Osteoblast (primary cell): ENCODE data around the gene EAPP. TPM values are rescaled to one million over a fixed set of nuclear protein-coding genes. Genes with fewer than 3 reads are reported as not detected.
"Not testable (repeated sequence)": the region's sequence is repeated elsewhere in the genome, so short reads cannot be mapped to it uniquely, and the experiment has no call there.

Experiments used
- DNase-seq: peaks from one replicate; pipeline ENCODE4 v3.0.0; 2011; ENCODE audit warnings: low spot score, mixed read lengths; ENCODE audit not compliant: insufficient read length; ENCODE audit errors: missing footprints
- H2AFZ ChIP-seq: 2 replicates; pipeline ENCODE4 v1.6.0; 2011; ENCODE audit warnings: mild to moderate bottlenecking, low read length
- H3K27ac ChIP-seq: 2 replicates; pipeline ENCODE4 v1.5.1; 2011; ENCODE audit warnings: mild to moderate bottlenecking, low read depth, low read length, moderate library complexity
- H3K27me3 ChIP-seq: 2 replicates; pipeline ENCODE4 v1.6.0; 2012; ENCODE audit warnings: mild to moderate bottlenecking, control low read depth, inconsistent platforms, low read length, moderate library complexity; ENCODE audit not compliant: insufficient read depth
- H3K36me3 ChIP-seq: 2 replicates; pipeline ENCODE4 v1.5.1; 2011; ENCODE audit warnings: mild to moderate bottlenecking, low read length, control low read depth, moderate library complexity; ENCODE audit not compliant: insufficient read depth
- H3K4me1 ChIP-seq: 2 replicates; pipeline ENCODE4 v1.5.1; 2011; ENCODE audit warnings: mild to moderate bottlenecking, low read length, control low read depth, moderate library complexity; ENCODE audit not compliant: insufficient read depth
- H3K4me2 ChIP-seq: 2 replicates; pipeline ENCODE4 v1.6.0; 2011; ENCODE audit warnings: mild to moderate bottlenecking, low read length; ENCODE audit not compliant: insufficient read depth
- H3K4me3 ChIP-seq: fragments of 200-600 bp; sonication (generic); 3 replicates; pipeline ENCODE4 v1.5.1; 2012; ENCODE audit warnings: mild to moderate bottlenecking, low read length, inconsistent platforms; ENCODE audit not compliant: insufficient read depth
- H3K79me2 ChIP-seq: 2 replicates; pipeline ENCODE4 v1.6.0; 2012; ENCODE audit warnings: mild to moderate bottlenecking, low read length, control low read depth, inconsistent platforms; ENCODE audit not compliant: insufficient read depth
- H3K9me3 ChIP-seq: 2 replicates; pipeline ENCODE4 v1.5.1; 2011; ENCODE audit warnings: low read depth, low read length, control low read depth
- H4K20me1 ChIP-seq: 2 replicates; pipeline ENCODE4 v1.6.0; 2012; ENCODE audit warnings: mild to moderate bottlenecking, low read length, control low read depth; ENCODE audit not compliant: insufficient read depth
- CTCF ChIP-seq: IDR thresholded peaks from 2 replicates; pipeline ENCODE4 v1.5.1; 2011; ENCODE audit warnings: mild to moderate bottlenecking, low read depth, low read length, moderate library complexity; ENCODE audit errors: extremely low read depth
- total RNA-seq: library from RNA; depleted of rRNA; stranded (reverse); fragments of >200 nt; gene quantifications from 2 replicates; pipeline ENCODE4 v1.2.3, GENCODE V29; 2012

EAPP gene
- total RNA-seq, 1 donor = 53.6 TPM

- not testable (repeated sequence) for H3K4me1 ChIP-seq, H3K4me3 ChIP-seq, H2AFZ ChIP-seq, H3K79me2 ChIP-seq, H4K20me1 ChIP-seq, DNase-seq, H3K27ac ChIP-seq, H3K9me3 ChIP-seq, H3K4me2 ChIP-seq, H3K36me3 ChIP-seq, H3K27me3 ChIP-seq
These were observed 16.3 kb upstream of the EAPP start for GRCh38 chr14:34555583-34556497.

DNA sequence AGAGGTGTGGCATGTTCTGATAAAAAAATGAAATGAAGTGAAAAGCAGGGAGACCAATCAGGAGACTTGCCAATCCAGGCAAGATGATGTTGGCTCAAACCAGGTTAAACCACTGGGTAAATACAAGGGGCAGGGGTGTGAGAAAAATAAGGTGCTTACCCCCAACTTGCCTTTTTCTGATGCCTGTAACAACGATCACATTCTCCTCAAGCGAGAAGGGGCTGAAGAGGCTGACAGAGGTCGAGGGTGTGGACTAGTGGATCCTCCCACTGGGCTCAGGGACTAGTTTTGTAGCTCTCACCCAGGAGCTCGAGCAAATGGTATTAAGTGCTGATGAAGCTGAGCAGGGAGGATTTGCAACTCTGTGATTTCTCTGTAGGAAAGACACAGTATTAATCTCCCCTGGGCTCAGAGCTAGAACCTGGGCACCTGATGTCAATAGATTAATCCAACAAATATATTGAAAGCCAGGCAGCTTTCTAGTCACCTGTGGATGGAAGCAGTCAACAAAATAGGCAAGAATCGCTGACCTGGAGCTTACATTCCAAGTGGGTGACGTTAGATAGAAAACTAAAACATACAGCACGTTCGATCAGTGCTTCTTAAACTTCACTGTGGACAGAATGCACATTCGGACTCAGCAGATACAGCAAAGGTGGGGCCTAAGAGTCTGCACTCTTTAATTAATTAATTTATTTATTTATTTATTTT, 15.2 kb upstream of the EAPP start:
- H3K79me2 ChIP-seq = no peaks in the 10 kb centered on the region
- H4K20me1 ChIP-seq = no peaks in the 10 kb centered on the region
- no peak overlapping the region for H3K4me3 ChIP-seq
- H3K27ac ChIP-seq = no peak overlapping the region
- no peak overlapping the region for H2AFZ ChIP-seq
- peak; percentile 42 for DNase-seq
- H3K4me1 ChIP-seq = peaks cover 3% of the 10 kb centered on the region
- H3K4me2 ChIP-seq = peak overlapping the region; percentile 2
- no peaks in the 10 kb centered on the region for H3K27me3 ChIP-seq
- no peaks in the 10 kb centered on the region for H3K36me3 ChIP-seq
- no peaks in the 10 kb centered on the region for H3K9me3 ChIP-seq
- no peak for TF ChIP-seq CTCF

- peak; percentile 68 for DNase-seq
- not testable (repeated sequence) for H3K79me2 ChIP-seq, H2AFZ ChIP-seq, H3K4me3 ChIP-seq, H4K20me1 ChIP-seq, H3K9me3 ChIP-seq, H3K36me3 ChIP-seq, H3K4me1 ChIP-seq, H3K27me3 ChIP-seq, H3K27ac ChIP-seq, H3K4me2 ChIP-seq
These were observed 9.9 kb upstream of the EAPP start for GRCh38 chr14:34549276-34549966.

- Histone ChIP-seq H4K20me1 (no peaks in the 10 kb centered on the region), H3K4me1 (no peaks in the 10 kb centered on the region), H3K27ac (no peak overlapping the region), H3K4me3 (no peak overlapping the region), H2AFZ (no peak overlapping the region), H3K36me3 (no peaks in the 10 kb centered on the region), H3K9me3 (no peaks in the 10 kb centered on the region), H3K27me3 (no peaks in the 10 kb centered on the region), H3K79me2 (no peaks in the 10 kb centered on the region), H3K4me2 (no peak overlapping the region)
- DNase-seq = no peak
- TF ChIP-seq CTCF = no peak
These were observed 9.0 kb upstream of the EAPP start for GRCh38 chr14:34548472-34548981.

- not testable (repeated sequence) for H4K20me1 ChIP-seq, H3K27me3 ChIP-seq, H2AFZ ChIP-seq, H3K9me3 ChIP-seq, H3K4me2 ChIP-seq, H3K36me3 ChIP-seq, H3K27ac ChIP-seq, DNase-seq, H3K4me1 ChIP-seq, H3K79me2 ChIP-seq, H3K4me3 ChIP-seq
These were observed 7.6 kb upstream of the EAPP start for GRCh38 chr14:34547136-34547520.

- H3K4me1 ChIP-seq, H2AFZ ChIP-seq, H3K9me3 ChIP-seq, H3K27me3 ChIP-seq, H3K4me2 ChIP-seq, H3K79me2 ChIP-seq, H3K36me3 ChIP-seq, DNase-seq, H3K4me3 ChIP-seq, H3K27ac ChIP-seq, H4K20me1 ChIP-seq: not testable (repeated sequence)
These were observed 7.0 kb upstream of the EAPP start for GRCh38 chr14:34546272-34547135.
